ENCODE data around the gene MAGEC3. TPM values are rescaled to one million over a fixed set of nuclear protein-coding genes. Genes with fewer than 3 reads are reported as not detected.

Gene MAGEC3
- total and polyA plus RNA-seq, 2 experiments from 2014 or later: not detected

- no peaks in the 10 kb centered on the region for H3K27me3 ChIP-seq (ENCODE audit: insufficient read depth)
- no peaks in the 10 kb centered on the region for H3F3A ChIP-seq (replicated peaks; ENCODE audit: low read depth)
- H3K4me1 Mint-ChIP-seq: no peaks in the 10 kb centered on the region
- peak overlapping the region; percentile 43; the same call in 1 of the 2 replicates for H2AFZ ChIP-seq
- no peak overlapping the region for H3K4me3 ChIP-seq
- H4K20me1 ChIP-seq (replicated peaks; ENCODE audit: insufficient read depth): no peaks in the 10 kb centered on the region
- no peak overlapping the region for H3K4me2 ChIP-seq
- no peaks in the 10 kb centered on the region; the same call in 2 of the 3 replicates for H3K9me3 Mint-ChIP-seq
- H3K79me2 ChIP-seq (replicated peaks; ENCODE audit: insufficient read depth): no peaks in the 10 kb centered on the region
- H3K27ac ChIP-seq (ENCODE audit: low read depth): no peak overlapping the region
- no peaks in the 10 kb centered on the region for H3K36me3 Mint-ChIP-seq (ENCODE audit: low read depth)
- DNase-seq (ENCODE audit: low spot score) (no peak), ATAC-seq (no peak)
- H3K27me3 Mint-ChIP-seq (ENCODE audit: insufficient read depth, low read depth, poor library complexity): no peaks in the 10 kb centered on the region
- H3K4me1 ChIP-seq (ENCODE audit: insufficient read depth): no peaks in the 10 kb centered on the region
- no peak overlapping the region for H3K27ac Mint-ChIP-seq
- no peaks in the 10 kb centered on the region for H3K9me2 ChIP-seq (ENCODE audit: insufficient read depth)
- TF ChIP-seq NANOG (IDR thresholded peaks at IDR 0.05; ENCODE audit: borderline replicate concordance): no peak
- no peak for TF ChIP-seq ETS1 (IDR thresholded peaks at IDR 0.05)
- no peak for TF ChIP-seq ZNF331 (CRISPR knock-in tag; IDR thresholded peaks at IDR 0.05; ENCODE audit: low read depth)
- no peak for TF ChIP-seq STAT1 (IDR thresholded peaks at IDR 0.05; ENCODE audit: unreplicated experiment)
- TF ChIP-seq POLR2AphosphoS5 (IDR thresholded peaks at IDR 0.05; ENCODE audit: low read depth): no peak
- no peak for TF ChIP-seq REST (IDR thresholded peaks at IDR 0.05; ENCODE audit: unreplicated experiment)
- TF ChIP-seq ZNF462 (CRISPR knock-in tag; IDR thresholded peaks at IDR 0.05): no peak
- no peak for TF ChIP-seq EZH2phosphoT487 (IDR thresholded peaks at IDR 0.05; ENCODE audit: unreplicated experiment)
- TF ChIP-seq ZNF114 (CRISPR knock-in tag; IDR thresholded peaks at IDR 0.05): no peak
- TF ChIP-seq CREB1 (CRISPR knock-in tag; IDR thresholded peaks at IDR 0.05; ENCODE audit: low read depth): no peak
- no peak for TF ChIP-seq EZH2 (IDR thresholded peaks at IDR 0.05; ENCODE audit: low read depth, unreplicated experiment)
- no peak for TF ChIP-seq CTCF (conservative IDR thresholded peaks at IDR 0.05; ENCODE audit: low read depth in 2 of 2)
- no peak for TF ChIP-seq JUNB (IDR thresholded peaks at IDR 0.05; ENCODE audit: unreplicated experiment)
- H3K4me3 Mint-ChIP-seq: no peak overlapping the region
- no peaks in the 10 kb centered on the region for H3K36me3 ChIP-seq (ENCODE audit: insufficient read depth)
These were observed 97.5 kb downstream of the MAGEC3 start for GRCh38 chrX:141935645-141936044.
